K562 (cell line): ENCODE results near the gene CDK14.

Experiments used
- ARID3B ChIP-seq: fragments of 250-450 bp; sonication (Bioruptor Pico); IDR thresholded peaks from 2 replicates; pipeline ENCODE4 v1.4.0; 2020; ENCODE audit warnings: borderline replicate concordance
- JUN ChIP-seq, 2 experiments: sonication (generic) in 1 of 2; formaldehyde crosslinking in 1 of 2; IDR thresholded peaks; 2 replicates each; pipeline versions ENCODE4 v1.6.1 to v1.8.0; 2012 to 2022; ENCODE audit warnings: borderline replicate concordance in 2 of 2, mild to moderate bottlenecking in 2 of 2, improper control_type of control experiment in 1 of 2, low read depth in 1 of 2, low read length in 1 of 2, missing genetic modification reagents in 1 of 2
- L3MBTL2 ChIP-seq: fragments of 450-650 bp; IDR thresholded peaks from 2 replicates; pipeline ENCODE4 v1.6.1; 2016; ENCODE audit warnings: mild to moderate bottlenecking, moderate library complexity
- MED1 ChIP-seq: sonication (generic); formaldehyde crosslinking; IDR thresholded peaks from 2 replicates; pipeline ENCODE4 v1.8.1; 2023; ENCODE audit warnings: missing genetic modification reagents, borderline replicate concordance
- PCBP1 ChIP-seq: fragments of 200-400 bp; formaldehyde crosslinking; IDR thresholded peaks from 2 replicates; pipeline ENCODE4 v1.6.1; 2018; ENCODE audit warnings: mild to moderate bottlenecking, low read depth, low read length; ENCODE audit not compliant: poor library complexity, severe bottlenecking
- POLR2AphosphoS5 ChIP-seq: IDR thresholded peaks from 2 replicates; pipeline ENCODE4 v1.6.1; 2011; ENCODE audit warnings: mild to moderate bottlenecking, low read depth, low read length, moderate library complexity; ENCODE audit not compliant: control insufficient read depth, insufficient read depth
- POLR3A ChIP-seq: IDR thresholded peaks from 2 replicates; pipeline ENCODE4 v1.6.1; 2011; ENCODE audit warnings: borderline replicate concordance, mild to moderate bottlenecking, moderate library complexity; ENCODE audit not compliant: insufficient read length, insufficient read depth; ENCODE audit errors: extremely low read depth
- SMAD4 ChIP-seq: fragments of 250-450 bp; sonication (Bioruptor Pico); conservative IDR thresholded peaks from 2 replicates; pipeline ENCODE4 v1.8.0; 2021; ENCODE audit warnings: inconsistent platforms, mild to moderate bottlenecking, moderate library complexity
- SMARCB1 ChIP-seq: IDR thresholded peaks from 2 replicates; pipeline ENCODE4 v1.6.1; 2011; ENCODE audit warnings: improper control_type of control experiment, low read depth; ENCODE audit not compliant: insufficient read length
- SMARCC2 ChIP-seq: fragments of 450-650 bp; IDR thresholded peaks from 2 replicates; pipeline ENCODE4 v1.6.1; 2017; ENCODE audit warnings: antibody characterized with exemption, moderate library complexity, mild to moderate bottlenecking, low read depth
- XRCC4 ChIP-seq: IDR thresholded peaks from one replicate; pipeline ENCODE4 v1.6.1; 2011; ENCODE audit not compliant: insufficient read depth, insufficient read length; ENCODE audit errors: extremely low read depth
- ZNF140 ChIP-seq: fragments of 250-450 bp; sonication (Bioruptor Pico); IDR thresholded peaks from 2 replicates; pipeline ENCODE4 v1.8.0; 2021; ENCODE audit warnings: moderate library complexity, mild to moderate bottlenecking, inconsistent platforms
- ZNF274 ChIP-seq: IDR thresholded peaks from 2 replicates; pipeline ENCODE4 v1.6.1; 2011; ENCODE audit warnings: low read depth, mild to moderate bottlenecking, low read length, moderate library complexity, borderline replicate concordance
- ZNF280B ChIP-seq: fragments of 250-450 bp; sonication (Bioruptor Pico); IDR thresholded peaks from 2 replicates; pipeline ENCODE4 v1.5.1; 2021; ENCODE audit warnings: mild to moderate bottlenecking

GRCh38 chr7:90835861-90836260 lies 239.7 kb downstream of the CDK14 start:
- TF ChIP-seq XRCC4 (no peak), ZNF274 (no peak), SMAD4 (CRISPR knock-in tag) (no peak), JUN (IDR thresholded peaks at IDR 0.05; ENCODE audit: borderline replicate concordance, low read depth, low read length) (no peak), JUN (CRISPR knock-in tag; IDR thresholded peaks at IDR 0.05; ENCODE audit: borderline replicate concordance) (no peak), SMARCC2 (no peak), L3MBTL2 (no peak), ZNF140 (no peak), PCBP1 (no peak), POLR2AphosphoS5 (no peak), POLR3A (no peak), MED1 (no peak), SMARCB1 (no peak), ZNF280B (no peak), ARID3B (CRISPR knock-in tag) (no peak)
